GM19099 (cell line): ENCODE measurements around the gene TFEC.

Experiments
- POLR2A ChIP-seq: IDR thresholded peaks from 3 replicates; pipeline ENCODE4 v1.6.1; 2011; ENCODE audit warnings: low read depth; ENCODE audit not compliant: insufficient read length; ENCODE audit errors: extremely low read depth

TFEC gene

DNA sequence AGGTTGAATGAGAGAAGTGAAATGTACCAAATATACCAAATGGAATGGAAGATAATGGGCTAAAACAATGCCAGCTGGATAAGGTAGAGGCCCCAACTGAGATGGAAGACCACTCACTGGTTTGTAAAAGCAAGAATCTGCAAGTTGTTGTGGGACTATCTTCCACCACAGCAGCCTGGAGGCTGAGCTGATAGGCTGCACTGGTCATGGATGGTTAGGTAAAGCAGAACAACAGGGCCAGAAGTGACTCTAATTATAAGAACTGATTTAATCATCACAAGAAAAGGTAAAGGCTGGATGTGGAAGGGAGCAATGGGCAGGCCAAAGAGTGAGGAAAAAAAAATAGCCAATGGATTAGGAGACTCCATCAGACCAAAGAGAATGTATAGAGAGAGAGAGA is 11.8 kb downstream of the TFEC start:
- TF ChIP-seq POLR2A = no peak

GRCh38 chr7:116013675-116014074 is 16.9 kb downstream of the TFEC start:
- TF ChIP-seq POLR2A = no peak

DNA sequence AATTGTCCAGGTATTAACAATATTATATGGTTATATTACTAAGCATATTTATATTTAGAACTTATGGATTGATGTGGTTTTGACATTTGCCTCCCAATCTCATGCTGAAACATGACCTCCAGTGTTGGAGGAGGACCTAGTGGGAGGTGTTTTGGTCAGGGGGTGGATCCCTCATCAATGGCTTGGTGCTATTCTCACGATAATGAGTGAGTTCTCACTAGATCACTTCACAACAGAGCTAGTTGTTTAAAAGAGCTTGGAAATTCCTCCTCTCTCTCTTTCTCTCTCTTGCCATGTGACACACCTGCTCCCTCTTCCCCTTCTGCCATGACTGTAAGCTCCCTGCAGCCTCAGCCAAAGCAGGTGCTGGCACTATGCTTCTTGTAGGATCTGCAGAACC is 19.0 kb downstream of the TFEC start:
- TF ChIP-seq POLR2A = no peak

GRCh38 chr7:115997221-115997620 is 33.3 kb downstream of the TFEC start:
- no peak for TF ChIP-seq POLR2A

DNA sequence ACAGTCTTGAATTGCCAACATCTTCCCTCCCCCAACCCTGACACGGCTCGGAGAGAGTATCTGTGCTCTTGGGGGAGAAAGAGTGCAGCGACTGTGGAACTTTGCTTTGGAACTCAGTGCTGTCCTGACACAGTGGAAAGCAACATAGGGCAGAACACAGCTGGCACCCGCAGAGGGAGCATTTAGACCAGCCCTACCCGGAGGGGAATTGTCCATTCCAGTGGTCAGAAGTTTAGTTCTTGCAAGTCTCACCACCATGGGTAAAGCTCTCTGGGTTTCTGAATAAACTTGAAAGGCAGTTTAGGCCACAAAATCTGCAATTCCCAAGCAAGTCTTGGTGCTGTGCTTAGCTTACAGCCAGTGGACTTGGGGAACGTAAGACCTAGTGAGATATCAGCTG is 34.9 kb downstream of the TFEC start:
- TF ChIP-seq POLR2A = no peak

GRCh38 chr7:115988401-115988800 is 42.2 kb downstream of the TFEC start:
- TF ChIP-seq POLR2A = no peak

DNA sequence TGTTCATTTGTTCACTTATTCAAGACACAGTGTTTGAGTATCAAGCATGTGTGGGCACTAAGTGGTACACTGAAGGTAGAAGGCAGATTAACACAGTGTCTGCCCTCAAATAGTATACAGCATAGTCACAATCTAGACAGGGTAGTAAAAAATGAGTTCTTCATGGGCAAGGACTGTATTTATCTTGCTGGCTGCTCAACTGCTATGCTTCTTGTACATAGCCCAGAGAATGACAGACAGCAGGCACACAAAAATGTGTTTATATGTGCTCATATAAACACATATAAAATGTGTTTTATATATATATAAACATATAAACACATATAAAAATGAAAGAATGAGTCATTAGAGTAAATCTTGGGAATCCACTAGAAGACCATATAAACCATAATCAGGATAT is 43.1 kb downstream of the TFEC start:
- TF ChIP-seq POLR2A = no peak

- no peak for TF ChIP-seq POLR2A
These were observed 46.5 kb downstream of the TFEC start for GRCh38 chr7:115984105-115984504.

DNA sequence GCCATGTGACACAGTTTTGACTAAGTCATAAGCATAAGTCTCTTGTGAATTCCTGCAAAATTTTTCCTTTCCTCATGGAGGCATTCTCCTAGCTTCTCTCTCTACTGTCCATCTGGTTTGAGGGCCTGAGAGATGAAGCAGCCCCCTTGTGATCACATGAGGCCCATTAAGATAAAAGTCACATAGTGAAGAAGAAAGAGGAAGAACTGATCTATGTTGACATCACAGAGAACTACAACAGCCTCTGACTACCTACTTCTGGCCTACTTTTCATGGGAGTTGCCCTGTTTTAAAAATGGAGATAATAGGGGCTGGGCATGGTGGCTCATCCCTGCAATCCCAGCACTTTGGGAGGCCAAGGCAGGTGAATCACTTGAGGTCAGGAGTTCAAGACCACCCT is 50.4 kb downstream of the TFEC start:
- TF ChIP-seq POLR2A = no peak

DNA sequence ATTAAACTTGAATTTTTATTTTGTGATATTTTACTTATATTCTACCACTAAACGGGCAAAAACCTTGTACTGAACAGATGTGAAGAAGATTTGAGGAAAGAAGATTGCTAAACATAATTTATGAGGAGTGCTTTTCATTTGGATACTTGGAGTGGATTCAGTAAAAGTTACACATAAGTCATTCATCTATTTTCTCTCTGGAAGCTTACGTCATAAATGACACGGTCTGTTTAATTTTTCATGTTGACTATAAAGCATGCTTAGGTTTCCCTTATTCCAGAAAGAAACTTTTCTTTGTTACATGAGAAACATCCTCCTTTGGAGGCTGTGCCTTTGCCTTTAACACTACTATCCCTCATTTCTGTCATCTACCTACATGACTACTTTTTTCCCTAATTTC is 53.9 kb downstream of the TFEC start:
- no peak for TF ChIP-seq POLR2A

- TF ChIP-seq POLR2A = no peak
These were observed 54.8 kb downstream of the TFEC start for GRCh38 chr7:115975766-115976165.

- TF ChIP-seq POLR2A = no peak
These were observed 57.2 kb downstream of the TFEC start for GRCh38 chr7:115973406-115973805.

DNA sequence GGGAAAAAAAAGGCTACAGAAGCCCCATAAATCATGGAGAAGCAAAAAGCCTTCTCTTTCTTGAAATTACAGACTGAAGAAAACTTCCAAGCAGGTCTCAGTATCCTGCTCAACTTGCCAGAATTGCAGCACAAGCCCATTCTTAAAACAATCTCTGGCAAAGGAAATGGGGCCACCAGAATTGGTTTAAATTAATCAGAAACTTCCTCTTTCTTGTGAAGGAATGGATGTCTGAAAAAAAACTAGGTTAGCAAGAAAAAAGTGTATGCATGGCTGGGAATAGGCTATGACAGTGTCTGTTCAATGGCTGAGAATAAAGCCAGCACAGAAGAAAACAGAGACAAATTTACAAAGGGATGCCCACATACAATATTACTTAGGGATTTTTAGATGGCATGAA is 59.1 kb downstream of the TFEC start:
- TF ChIP-seq POLR2A = no peak

DNA sequence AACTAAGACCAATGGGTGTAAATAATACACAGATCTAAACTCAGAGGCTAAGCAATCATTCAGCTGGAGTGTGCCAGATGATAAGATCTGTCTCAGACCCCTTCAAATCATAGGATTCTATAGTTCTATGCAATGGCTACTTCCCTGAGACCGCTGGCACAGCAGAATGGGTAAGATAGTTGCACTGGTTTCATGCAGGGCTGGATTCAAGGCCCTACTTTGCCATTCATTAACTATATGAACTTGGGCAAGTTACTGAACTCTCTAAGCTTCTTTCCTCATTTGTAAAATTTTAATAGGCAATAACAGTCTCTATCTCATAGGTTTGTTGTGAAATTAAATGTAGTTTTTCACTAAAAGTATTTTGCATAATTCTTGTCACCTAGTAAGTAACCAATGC is 62.0 kb downstream of the TFEC start:
- TF ChIP-seq POLR2A = no peak

DNA sequence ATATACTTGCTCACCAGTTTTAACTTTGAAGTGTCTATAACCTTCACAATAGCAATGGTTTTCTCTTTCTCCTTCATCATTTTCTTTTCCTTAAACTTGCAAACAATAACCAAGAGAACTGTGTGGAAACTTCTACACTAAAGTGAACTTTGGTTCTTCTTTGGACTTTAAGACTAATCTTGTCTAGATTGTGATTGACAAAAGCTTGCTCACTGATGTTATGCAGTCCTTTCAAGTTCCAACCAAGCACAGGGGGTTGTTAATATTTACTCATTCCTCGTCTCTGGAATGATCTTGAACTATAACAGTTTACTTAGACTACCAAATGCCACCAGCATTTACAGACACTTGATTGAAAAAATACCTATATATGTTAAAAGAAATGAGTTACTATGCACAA is 62.4 kb downstream of the TFEC start:
- no peak for TF ChIP-seq POLR2A

- no peak for TF ChIP-seq POLR2A
These were observed 64.6 kb downstream of the TFEC start for GRCh38 chr7:115965796-115966475.

- TF ChIP-seq POLR2A = no peak
These were observed 65.3 kb downstream of the TFEC start for GRCh38 chr7:115965236-115965635.
